ENCODE measurements around the gene CACNA1I. TPM values are rescaled to one million over a fixed set of nuclear protein-coding genes. Genes with fewer than 3 reads are reported as not detected.

The CACNA1I gene
- total and polyA plus RNA-seq, 2 of the 8 experiments (the other 6 are each of a cell fraction or from before 2014, with no cell fraction given) = 0.77 to 1.2 TPM

DNA sequence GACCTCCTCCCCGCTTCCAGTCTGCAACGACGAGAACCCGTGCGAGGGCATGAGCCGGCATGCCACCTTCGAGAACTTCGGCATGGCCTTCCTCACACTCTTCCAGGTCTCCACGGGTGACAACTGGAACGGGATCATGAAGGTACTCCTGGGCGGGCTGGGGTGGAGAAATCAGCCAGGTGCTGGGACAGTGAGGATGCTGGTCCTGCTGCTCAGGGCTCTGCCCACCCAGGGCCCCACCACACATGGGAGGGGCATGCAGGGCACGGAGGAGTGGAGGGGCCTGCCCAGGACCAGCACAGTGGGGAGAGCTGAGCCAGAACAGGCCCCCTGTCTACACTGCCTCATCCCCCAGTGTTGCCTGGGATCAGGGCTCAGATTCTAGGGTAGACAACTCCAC is 107.4 kb downstream of the CACNA1I start:
- Histone ChIP-seq H3K4me2 (ENCODE audit: insufficient read depth in 1 of 2, low read depth in 2 of 2, low read length in 2 of 2) (no peak overlapping the region), H3K79me2 (ENCODE audit: control insufficient read depth in 1 of 2, insufficient read depth in 2 of 2, low read length in 2 of 2) (no peaks in the 10 kb centered on the region), H4K5ac (ENCODE audit: insufficient read length, low read depth, low read length) (no peak overlapping the region), H4K20me1 (replicated peaks in 1 of 2; ENCODE audit: control insufficient read depth in 1 of 2, insufficient read depth in 2 of 2, low read length in 2 of 2) (no peaks in the 10 kb centered on the region), H3K23ac (ENCODE audit: insufficient read length) (no peak overlapping the region), H2AFZ (ENCODE audit: low read length) (no peak overlapping the region), H3K27ac (ENCODE audit: low read depth, low read length) (no peak overlapping the region), H3K56ac (replicated peaks; ENCODE audit: insufficient read length, low read depth, low read length) (no peak overlapping the region), H2BK120ac (replicated peaks; ENCODE audit: low read depth, low read length) (no peak overlapping the region), H4K91ac (replicated peaks; ENCODE audit: insufficient read length, low read length) (no peak overlapping the region), H2BK5ac (ENCODE audit: low read depth, low read length) (no peak overlapping the region), H4K8ac (ENCODE audit: extremely low read depth, insufficient read depth, low read length) (no peak overlapping the region), H3K79me1 (ENCODE audit: low read depth, low read length) (no peaks in the 10 kb centered on the region), H2BK12ac (ENCODE audit: low read depth, low read length) (no peak overlapping the region), H2BK20ac (ENCODE audit: low read length) (no peak overlapping the region), H3K4me1 (replicated peaks in 1 of 4; ENCODE audit: control insufficient read depth in 3 of 4, insufficient read depth in 4 of 4, low read length in 3 of 4) (peaks cover 0 to 6% (median 2%) of the 10 kb centered on the region in 4 experiments; a peak in 2 of 7 replicates), H3K9ac (replicated peaks in 1 of 4; ENCODE audit: extremely low read depth in 1 of 4, low read depth in 3 of 4, low read length in 3 of 4) (no peak overlapping the region), H3K18ac (ENCODE audit: extremely low read depth, low read length) (no peak overlapping the region), H3K4me3 (ENCODE audit: extremely low read depth in 1 of 4, insufficient read depth in 2 of 4, low read depth in 3 of 4, low read length in 4 of 4) (no peak overlapping the region), H3K4ac (replicated peaks; ENCODE audit: insufficient read length, low read depth, low read length) (no peak overlapping the region), H2AK5ac (ENCODE audit: low read depth, low read length) (peak overlapping the region; percentile 24; the same call in 1 of the 2 replicates), H3K27me3 (replicated peaks in 1 of 4; ENCODE audit: control insufficient read depth in 3 of 4, extremely low read depth in 1 of 4, insufficient read depth in 3 of 4, low read length in 3 of 4) (no peaks in the 10 kb centered on the region), H3K14ac (ENCODE audit: insufficient read length) (no peak overlapping the region), H3K36me3 (ENCODE audit: control insufficient read depth in 2 of 4, insufficient read depth in 4 of 4, low read length in 3 of 4) (no peaks in the 10 kb centered on the region; a peak in 1 of 8 replicates), H3K23me2 (ENCODE audit: low read depth, low read length) (no peaks in the 10 kb centered on the region), H3K9me3 (ENCODE audit: insufficient read depth in 2 of 2, low read depth in 1 of 2, low read length in 1 of 2) (no peaks in the 10 kb centered on the region), H2BK15ac (ENCODE audit: low read length) (no peak overlapping the region)
- 77% methylated on average over 3 of the region's 12 CpGs; no CpG with 5 or more reads in 1 of the 2 experiments for WGBS, 2 experiments (ENCODE audit: extremely low coverage in 1 of 2, insufficient coverage in 1 of 2, insufficient read length in 1 of 2, insufficient replicate concordance in 2 of 2, low coverage in 1 of 2, low lambda C conversion rate in 2 of 2, missing lambda C conversion rate in 1 of 2)
- FAIRE-seq (no peak), DNase-seq (ENCODE audit: low read depth in 1 of 2, low spot score in 2 of 2) (no peak)
- ChIA-PET POLR2A (ENCODE audit: partially characterized antibody) (interaction anchor here (0.7 kb wide), 1 partner anchor 143 kb away, joined by 3 read pairs; no protein-coding TSS in a partner anchor), CTCF (ENCODE audit: partially characterized antibody) (interaction anchor here (1.0 kb wide), 1 partner anchor 42 kb away, joined by 3 read pairs; no protein-coding TSS in a partner anchor)
